ENCODE data around the gene PLPP1.

PLPP1 gene

GRCh38 chr5:55406292-55406691, 128.5 kb downstream of the PLPP1 start:
- no peak for DNase-seq (ENCODE audit: low read depth, low spot score)
- in situ Hi-C loops (cut with HindIII; ENCODE audit: low sequenced_read_pairs), result no loop called here
- H3K4me3 ChIP-seq (ENCODE audit: low read depth, low read length), result no peak overlapping the region
- TF ChIP-seq CTCF (IDR thresholded peaks at IDR 0.05; ENCODE audit: low read depth, low read length), result no peak

- DNase-seq (ENCODE audit: low read depth, low spot score), result no peak
- TF ChIP-seq CTCF (IDR thresholded peaks at IDR 0.05; ENCODE audit: low read depth, low read length), result peak; percentile 28
- in situ Hi-C loops (cut with HindIII; ENCODE audit: low sequenced_read_pairs), result no loop called here
- H3K4me3 ChIP-seq (ENCODE audit: low read depth, low read length), result no peak overlapping the region
These were observed 132.6 kb downstream of the PLPP1 start for GRCh38 chr5:55402199-55402598.

- no peak for TF ChIP-seq CTCF (IDR thresholded peaks at IDR 0.05; ENCODE audit: low read depth, low read length)
These were observed 141.1 kb downstream of the PLPP1 start for GRCh38 chr5:55393501-55394175.

GRCh38 chr5:55392669-55393068, 142.1 kb downstream of the PLPP1 start:
- H3K4me3 ChIP-seq (ENCODE audit: low read depth, low read length), result no peak overlapping the region
- DNase-seq (ENCODE audit: low read depth, low spot score), result no peak
- TF ChIP-seq CTCF (IDR thresholded peaks at IDR 0.05; ENCODE audit: low read depth, low read length), result no peak
- in situ Hi-C loops (cut with HindIII; ENCODE audit: low sequenced_read_pairs), result no loop called here

More at GRCh38 chr5:55393501-55394175, 141.1 kb downstream of the PLPP1 start:
- H3K4me3 ChIP-seq (ENCODE audit: low read depth, low read length), result no peak overlapping the region
- in situ Hi-C loops (cut with HindIII; ENCODE audit: low sequenced_read_pairs), result no loop called here
- DNase-seq (ENCODE audit: low read depth, low spot score), result no peak

GRCh38 chr5:55391707-55392106, 143.1 kb downstream of the PLPP1 start:
- TF ChIP-seq CTCF (IDR thresholded peaks at IDR 0.05; ENCODE audit: low read depth, low read length), result no peak
- in situ Hi-C loops (cut with HindIII; ENCODE audit: low sequenced_read_pairs), result no loop called here
- no peak for DNase-seq (ENCODE audit: low read depth, low spot score)
- H3K4me3 ChIP-seq (ENCODE audit: low read depth, low read length), result no peak overlapping the region

- H3K4me3 ChIP-seq (ENCODE audit: low read depth, low read length), result no peak overlapping the region
- no peak for TF ChIP-seq CTCF (IDR thresholded peaks at IDR 0.05; ENCODE audit: low read depth, low read length)
- in situ Hi-C loops (cut with HindIII; ENCODE audit: low sequenced_read_pairs), result no loop called here
- no peak for DNase-seq (ENCODE audit: low read depth, low spot score)
These were observed 146.9 kb downstream of the PLPP1 start for GRCh38 chr5:55387865-55388264.
